ENCODE data around the gene CYP26B1.
A peak's percentile ranks its signal among the peaks of the same experiment; 100 is the strongest.

Gene CYP26B1

GRCh38 chr2:72114693-72115051 lies 33.0 kb downstream of the CYP26B1 start:
- TF ChIP-seq CTCF (IDR thresholded peaks at IDR 0.05): no peak
- no peak overlapping the region for H3K4me3 ChIP-seq
- peak; percentile 62 for DNase-seq (ENCODE audit: low spot score)
- no peak overlapping the region for H3K27ac ChIP-seq

GRCh38 chr2:72113847-72114692 lies 33.6 kb downstream of the CYP26B1 start:
- DNase-seq (ENCODE audit: low spot score): peak; percentile 28
- TF ChIP-seq CTCF (IDR thresholded peaks at IDR 0.05): no peak
- H3K27ac ChIP-seq: no peak overlapping the region
- H3K4me3 ChIP-seq: no peak overlapping the region

GRCh38 chr2:72112981-72113846 lies 34.4 kb downstream of the CYP26B1 start:
- no peak for TF ChIP-seq CTCF (IDR thresholded peaks at IDR 0.05)
- H3K27ac ChIP-seq: no peak overlapping the region
- H3K4me3 ChIP-seq: no peak overlapping the region
- DNase-seq (ENCODE audit: low spot score): peak; percentile 62

- H3K27ac ChIP-seq: no peak overlapping the region
- no peak overlapping the region for H3K4me3 ChIP-seq
- no peak for TF ChIP-seq CTCF (IDR thresholded peaks at IDR 0.05)
- DNase-seq (ENCODE audit: low spot score): peak; percentile 21
Observed at GRCh38 chr2:72112401-72112800, 35.3 kb downstream of the CYP26B1 start.

GRCh38 chr2:72111061-72111460 lies 36.6 kb downstream of the CYP26B1 start:
- peak; percentile 41 for DNase-seq (ENCODE audit: low spot score)
- no peak for TF ChIP-seq CTCF (IDR thresholded peaks at IDR 0.05)

GRCh38 chr2:72109904-72110303 lies 37.8 kb downstream of the CYP26B1 start:
- Histone ChIP-seq H3K4me3 (no peak overlapping the region), H3K27ac (no peak overlapping the region)
- peak; percentile 38 for DNase-seq (ENCODE audit: low spot score)
- no peak for TF ChIP-seq CTCF (IDR thresholded peaks at IDR 0.05)

More at GRCh38 chr2:72111061-72111460, 36.6 kb downstream of the CYP26B1 start:
- no peak overlapping the region for H3K4me3 ChIP-seq
- H3K27ac ChIP-seq: no peak overlapping the region
